SK-N-SH treated with all-trans-retinoic acid at 6 μM for 48 hours (cell line): Measurements from ENCODE around the gene MAN1A1.

Experiments
- ATAC-seq: fragments of 200-7000 bp; cut with Tn5 transposase; 3 replicates; pipeline ENCODE4 v1.9.1; 2020; ENCODE audit warnings: mild to moderate bottlenecking, moderate library complexity
- ARNTL ChIP-seq: fragments of 450-650 bp; formaldehyde crosslinking; IDR thresholded peaks from 2 replicates; pipeline ENCODE4 v1.5.0; 2020; ENCODE audit warnings: low read depth, mild to moderate bottlenecking, moderate library complexity, borderline replicate concordance
- CSDC2 ChIP-seq: fragments of 250-450 bp; sonication (Bioruptor Pico); IDR thresholded peaks from 2 replicates; pipeline ENCODE4 v1.5.0; 2020; ENCODE audit warnings: mild to moderate bottlenecking, moderate library complexity
- ESRRG ChIP-seq: fragments of 250-450 bp; sonication (Bioruptor Pico); IDR thresholded peaks from 2 replicates; pipeline ENCODE4 v1.6.1; 2021; ENCODE audit warnings: mild to moderate bottlenecking
- GLIS3 ChIP-seq: fragments of 250-450 bp; sonication (Bioruptor Pico); IDR thresholded peaks from 2 replicates; pipeline ENCODE4 v1.5.0; 2020; ENCODE audit warnings: mild to moderate bottlenecking, moderate library complexity
- ISL1 ChIP-seq: fragments of 250-450 bp; sonication (Bioruptor Pico); IDR thresholded peaks from 2 replicates; pipeline ENCODE4 v2.1.2; 2022; ENCODE audit warnings: mild to moderate bottlenecking, moderate library complexity
- OSR1 ChIP-seq: fragments of 250-450 bp; sonication (Bioruptor Pico); IDR thresholded peaks from 2 replicates; pipeline ENCODE4 v1.8.0; 2022; ENCODE audit warnings: moderate library complexity, mild to moderate bottlenecking, inconsistent platforms
- PPARA ChIP-seq: fragments of 250-450 bp; sonication (Bioruptor Pico); IDR thresholded peaks from 2 replicates; pipeline ENCODE4 v1.5.0; 2020; ENCODE audit warnings: mild to moderate bottlenecking, borderline replicate concordance
- RARB ChIP-seq: fragments of 250-450 bp; sonication (Bioruptor Pico); IDR thresholded peaks from 2 replicates; pipeline ENCODE4 v1.8.0; 2021; ENCODE audit warnings: mild to moderate bottlenecking, moderate library complexity
- SNAI2 ChIP-seq: fragments of 250-450 bp; sonication (Bioruptor Pico); IDR thresholded peaks from 2 replicates; pipeline ENCODE4 v1.5.0; 2020; ENCODE audit warnings: mild to moderate bottlenecking, moderate library complexity
- TCF4 ChIP-seq: fragments of 250-450 bp; sonication (Bioruptor Pico); IDR thresholded peaks from 2 replicates; pipeline ENCODE4 v1.8.0; 2021; ENCODE audit warnings: mild to moderate bottlenecking, moderate library complexity, borderline replicate concordance
- TOX ChIP-seq: fragments of 250-450 bp; sonication (Bioruptor Pico); IDR thresholded peaks from 2 replicates; pipeline ENCODE4 v1.8.0; 2021; ENCODE audit warnings: mild to moderate bottlenecking, moderate library complexity, borderline replicate concordance
- ZC3H10 ChIP-seq: fragments of 250-450 bp; sonication (Bioruptor Pico); IDR thresholded peaks from 2 replicates; pipeline ENCODE4 v1.5.1; 2021; ENCODE audit warnings: mild to moderate bottlenecking, moderate library complexity
- ZFP3 ChIP-seq: fragments of 250-450 bp; sonication (Bioruptor Pico); IDR thresholded peaks from 2 replicates; pipeline ENCODE4 v1.5.0; 2020; ENCODE audit warnings: mild to moderate bottlenecking, moderate library complexity
- ZFP30 ChIP-seq: fragments of 450-650 bp; formaldehyde crosslinking; IDR thresholded peaks from 2 replicates; pipeline ENCODE4 v1.5.0; 2022; ENCODE audit warnings: mild to moderate bottlenecking, moderate library complexity
- ZNF565 ChIP-seq: fragments of 450-650 bp; formaldehyde crosslinking; conservative IDR thresholded peaks from 2 replicates; pipeline ENCODE4 v1.5.0; 2020; ENCODE audit warnings: low read depth, mild to moderate bottlenecking, moderate library complexity
- ZNF70 ChIP-seq: fragments of 450-650 bp; formaldehyde crosslinking; IDR thresholded peaks from 2 replicates; pipeline ENCODE4 v1.5.0; 2020; ENCODE audit warnings: mild to moderate bottlenecking, moderate library complexity
- ZNF8 ChIP-seq: fragments of 450-650 bp; formaldehyde crosslinking; IDR thresholded peaks from 2 replicates; pipeline ENCODE4 v1.5.0; 2020; ENCODE audit warnings: mild to moderate bottlenecking, moderate library complexity
- TF ChIP-seq, protein P1 (sequence below): fragments of 250-450 bp; sonication (Bioruptor Pico); IDR thresholded peaks from 2 replicates; pipeline ENCODE4 v1.8.0; 2020; ENCODE audit warnings: mild to moderate bottlenecking, moderate library complexity, borderline replicate concordance
- TF ChIP-seq, protein P2 (sequence below): fragments of 250-450 bp; sonication (Bioruptor Pico); IDR thresholded peaks from 2 replicates; pipeline ENCODE4 v1.5.1; 2020; ENCODE audit warnings: low read depth, mild to moderate bottlenecking, moderate library complexity
- TF ChIP-seq, protein P3 (sequence below): fragments of 250-450 bp; sonication (Bioruptor Pico); IDR thresholded peaks from 2 replicates; pipeline ENCODE4 v1.5.0; 2020; ENCODE audit warnings: mild to moderate bottlenecking, moderate library complexity
- TF ChIP-seq, protein P4 (sequence below): fragments of 250-450 bp; sonication (Bioruptor Pico); IDR thresholded peaks from 2 replicates; pipeline ENCODE4 v1.5.1; 2021; ENCODE audit warnings: mild to moderate bottlenecking, moderate library complexity
- TF ChIP-seq, protein P5 (sequence below): fragments of 250-450 bp; sonication (Bioruptor Pico); IDR thresholded peaks from 2 replicates; pipeline ENCODE4 v1.8.0; 2021; ENCODE audit warnings: low read depth, mild to moderate bottlenecking, moderate library complexity, borderline replicate concordance

The MAN1A1 gene

DNA sequence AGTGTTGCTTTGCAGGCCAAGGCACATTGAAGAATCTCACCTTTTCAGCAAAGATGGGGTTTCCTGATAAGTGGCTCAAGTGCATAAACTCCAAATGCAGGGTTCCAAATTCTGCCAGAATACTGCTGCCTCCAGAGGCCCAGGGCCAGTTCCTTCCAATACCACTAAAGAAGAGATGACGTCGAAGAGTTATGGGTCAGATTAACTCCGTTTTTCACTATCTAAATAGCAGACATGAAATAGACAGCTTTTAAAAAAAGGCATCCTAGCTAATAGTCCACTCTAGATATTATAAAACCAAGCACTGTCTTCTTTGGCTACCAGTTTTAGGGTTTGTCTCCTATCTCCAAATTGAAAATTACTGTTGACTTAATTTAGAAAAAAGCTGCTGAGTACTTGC lies 144.8 kb downstream of the MAN1A1 start (continued):
- TF ChIP-seq ZNF565 (CRISPR knock-in tag): no peak
- TF ChIP-seq TOX: no peak
- no peak for TF ChIP-seq ZC3H10 (CRISPR knock-in tag)

DNA sequence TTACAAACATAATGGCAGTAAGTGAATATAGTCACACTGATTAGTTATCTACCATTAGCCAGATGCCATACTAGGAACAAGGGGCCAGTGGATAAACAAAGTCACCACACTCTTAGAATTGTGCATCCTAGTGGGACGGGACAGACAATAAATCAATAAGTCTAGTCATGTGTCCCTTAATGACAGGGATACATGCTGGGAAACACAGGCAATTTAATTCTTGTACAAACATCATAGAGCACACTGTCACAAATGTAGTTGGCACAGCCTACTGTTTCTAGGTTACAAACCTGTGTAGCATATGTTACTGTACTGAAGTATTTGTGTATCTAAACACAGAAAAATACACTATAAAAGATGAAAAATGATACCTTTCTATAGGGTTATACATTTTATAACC lies 148.1 kb downstream of the MAN1A1 start:
- TF ChIP-seq, protein P1, sequence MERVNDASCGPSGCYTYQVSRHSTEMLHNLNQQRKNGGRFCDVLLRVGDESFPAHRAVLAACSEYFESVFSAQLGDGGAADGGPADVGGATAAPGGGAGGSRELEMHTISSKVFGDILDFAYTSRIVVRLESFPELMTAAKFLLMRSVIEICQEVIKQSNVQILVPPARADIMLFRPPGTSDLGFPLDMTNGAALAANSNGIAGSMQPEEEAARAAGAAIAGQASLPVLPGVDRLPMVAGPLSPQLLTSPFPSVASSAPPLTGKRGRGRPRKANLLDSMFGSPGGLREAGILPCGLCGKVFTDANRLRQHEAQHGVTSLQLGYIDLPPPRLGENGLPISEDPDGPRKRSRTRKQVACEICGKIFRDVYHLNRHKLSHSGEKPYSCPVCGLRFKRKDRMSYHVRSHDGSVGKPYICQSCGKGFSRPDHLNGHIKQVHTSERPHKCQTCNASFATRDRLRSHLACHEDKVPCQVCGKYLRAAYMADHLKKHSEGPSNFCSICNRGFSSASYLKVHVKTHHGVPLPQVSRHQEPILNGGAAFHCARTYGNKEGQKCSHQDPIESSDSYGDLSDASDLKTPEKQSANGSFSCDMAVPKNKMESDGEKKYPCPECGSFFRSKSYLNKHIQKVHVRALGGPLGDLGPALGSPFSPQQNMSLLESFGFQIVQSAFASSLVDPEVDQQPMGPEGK: no peak
- TF ChIP-seq TOX (no peak), ARNTL (CRISPR knock-in tag) (no peak), RARB (CRISPR knock-in tag) (no peak), PPARA (CRISPR knock-in tag) (no peak), OSR1 (CRISPR knock-in tag) (no peak), ISL1 (CRISPR knock-in tag) (no peak), ZFP3 (CRISPR knock-in tag) (no peak), ZNF70 (CRISPR knock-in tag) (no peak), ZFP30 (CRISPR knock-in tag) (no peak), ESRRG (CRISPR knock-in tag) (no peak), CSDC2 (CRISPR knock-in tag) (no peak), ZC3H10 (CRISPR knock-in tag) (no peak), GLIS3 (CRISPR knock-in tag) (no peak)
- TF ChIP-seq, protein P2, sequence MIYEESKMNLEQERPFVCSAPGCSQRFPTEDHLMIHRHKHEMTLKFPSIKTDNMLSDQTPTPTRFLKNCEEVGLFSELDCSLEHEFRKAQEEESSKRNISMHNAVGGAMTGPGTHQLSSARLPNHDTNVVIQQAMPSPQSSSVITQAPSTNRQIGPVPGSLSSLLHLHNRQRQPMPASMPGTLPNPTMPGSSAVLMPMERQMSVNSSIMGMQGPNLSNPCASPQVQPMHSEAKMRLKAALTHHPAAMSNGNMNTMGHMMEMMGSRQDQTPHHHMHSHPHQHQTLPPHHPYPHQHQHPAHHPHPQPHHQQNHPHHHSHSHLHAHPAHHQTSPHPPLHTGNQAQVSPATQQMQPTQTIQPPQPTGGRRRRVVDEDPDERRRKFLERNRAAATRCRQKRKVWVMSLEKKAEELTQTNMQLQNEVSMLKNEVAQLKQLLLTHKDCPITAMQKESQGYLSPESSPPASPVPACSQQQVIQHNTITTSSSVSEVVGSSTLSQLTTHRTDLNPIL (CRISPR knock-in tag): no peak
- TF ChIP-seq, protein P3, sequence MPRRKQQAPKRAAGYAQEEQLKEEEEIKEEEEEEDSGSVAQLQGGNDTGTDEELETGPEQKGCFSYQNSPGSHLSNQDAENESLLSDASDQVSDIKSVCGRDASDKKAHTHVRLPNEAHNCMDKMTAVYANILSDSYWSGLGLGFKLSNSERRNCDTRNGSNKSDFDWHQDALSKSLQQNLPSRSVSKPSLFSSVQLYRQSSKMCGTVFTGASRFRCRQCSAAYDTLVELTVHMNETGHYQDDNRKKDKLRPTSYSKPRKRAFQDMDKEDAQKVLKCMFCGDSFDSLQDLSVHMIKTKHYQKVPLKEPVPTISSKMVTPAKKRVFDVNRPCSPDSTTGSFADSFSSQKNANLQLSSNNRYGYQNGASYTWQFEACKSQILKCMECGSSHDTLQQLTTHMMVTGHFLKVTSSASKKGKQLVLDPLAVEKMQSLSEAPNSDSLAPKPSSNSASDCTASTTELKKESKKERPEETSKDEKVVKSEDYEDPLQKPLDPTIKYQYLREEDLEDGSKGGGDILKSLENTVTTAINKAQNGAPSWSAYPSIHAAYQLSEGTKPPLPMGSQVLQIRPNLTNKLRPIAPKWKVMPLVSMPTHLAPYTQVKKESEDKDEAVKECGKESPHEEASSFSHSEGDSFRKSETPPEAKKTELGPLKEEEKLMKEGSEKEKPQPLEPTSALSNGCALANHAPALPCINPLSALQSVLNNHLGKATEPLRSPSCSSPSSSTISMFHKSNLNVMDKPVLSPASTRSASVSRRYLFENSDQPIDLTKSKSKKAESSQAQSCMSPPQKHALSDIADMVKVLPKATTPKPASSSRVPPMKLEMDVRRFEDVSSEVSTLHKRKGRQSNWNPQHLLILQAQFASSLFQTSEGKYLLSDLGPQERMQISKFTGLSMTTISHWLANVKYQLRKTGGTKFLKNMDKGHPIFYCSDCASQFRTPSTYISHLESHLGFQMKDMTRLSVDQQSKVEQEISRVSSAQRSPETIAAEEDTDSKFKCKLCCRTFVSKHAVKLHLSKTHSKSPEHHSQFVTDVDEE (CRISPR knock-in tag): no peak
- TF ChIP-seq, protein P4, sequence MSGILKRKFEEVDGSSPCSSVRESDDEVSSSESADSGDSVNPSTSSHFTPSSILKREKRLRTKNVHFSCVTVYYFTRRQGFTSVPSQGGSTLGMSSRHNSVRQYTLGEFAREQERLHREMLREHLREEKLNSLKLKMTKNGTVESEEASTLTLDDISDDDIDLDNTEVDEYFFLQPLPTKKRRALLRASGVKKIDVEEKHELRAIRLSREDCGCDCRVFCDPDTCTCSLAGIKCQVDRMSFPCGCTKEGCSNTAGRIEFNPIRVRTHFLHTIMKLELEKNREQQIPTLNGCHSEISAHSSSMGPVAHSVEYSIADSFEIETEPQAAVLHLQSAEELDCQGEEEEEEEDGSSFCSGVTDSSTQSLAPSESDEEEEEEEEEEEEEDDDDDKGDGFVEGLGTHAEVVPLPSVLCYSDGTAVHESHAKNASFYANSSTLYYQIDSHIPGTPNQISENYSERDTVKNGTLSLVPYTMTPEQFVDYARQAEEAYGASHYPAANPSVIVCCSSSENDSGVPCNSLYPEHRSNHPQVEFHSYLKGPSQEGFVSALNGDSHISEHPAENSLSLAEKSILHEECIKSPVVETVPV (CRISPR knock-in tag): no peak
- ATAC-seq: no peak

DNA sequence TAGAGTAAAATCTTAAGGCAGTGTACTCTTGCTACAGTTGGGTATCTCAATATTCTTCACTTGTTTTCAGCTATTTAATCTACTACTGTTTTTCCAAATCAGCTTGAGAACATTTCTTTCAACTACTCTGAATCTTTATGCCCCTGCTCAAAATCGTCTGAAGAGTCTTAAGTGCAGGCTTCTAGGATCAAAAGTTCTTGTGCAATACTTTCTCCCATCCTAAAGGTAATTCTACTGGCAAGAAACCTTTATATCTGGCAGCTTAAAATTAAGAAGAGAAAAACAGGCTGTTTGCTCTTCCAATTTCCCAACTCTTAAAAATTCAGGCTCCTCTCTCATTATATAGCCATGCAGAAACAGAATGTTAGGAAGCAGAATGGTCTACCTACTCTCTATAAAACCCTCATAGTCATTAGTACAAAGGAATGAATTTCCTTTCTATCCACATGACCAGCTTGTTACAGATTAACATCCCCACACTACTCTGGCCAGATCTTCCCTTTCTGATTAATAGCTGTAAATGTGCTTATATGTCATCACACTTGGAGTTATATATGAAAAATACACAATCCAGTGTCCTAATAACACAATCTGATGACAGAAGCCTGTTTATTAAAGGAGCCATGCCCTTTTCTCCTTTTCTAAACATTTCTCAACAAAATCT lies 148.9 kb downstream of the MAN1A1 start:
- no peak for ATAC-seq
- TF ChIP-seq TOX: no peak
- no peak for TF ChIP-seq ISL1 (CRISPR knock-in tag)
- TF ChIP-seq ZC3H10 (CRISPR knock-in tag): no peak
- TF ChIP-seq RARB (CRISPR knock-in tag): no peak
- no peak for TF ChIP-seq ARNTL (CRISPR knock-in tag)
- TF ChIP-seq TCF4 (CRISPR knock-in tag): no peak
- no peak for TF ChIP-seq ZFP3 (CRISPR knock-in tag)
- no peak for TF ChIP-seq GLIS3 (CRISPR knock-in tag)
- TF ChIP-seq PPARA (CRISPR knock-in tag): no peak
- TF ChIP-seq ZNF8: no peak
- no peak for TF ChIP-seq ESRRG (CRISPR knock-in tag)
- no peak for TF ChIP-seq ZFP30 (CRISPR knock-in tag)
- TF ChIP-seq, protein P1: no peak
- TF ChIP-seq, protein P5, sequence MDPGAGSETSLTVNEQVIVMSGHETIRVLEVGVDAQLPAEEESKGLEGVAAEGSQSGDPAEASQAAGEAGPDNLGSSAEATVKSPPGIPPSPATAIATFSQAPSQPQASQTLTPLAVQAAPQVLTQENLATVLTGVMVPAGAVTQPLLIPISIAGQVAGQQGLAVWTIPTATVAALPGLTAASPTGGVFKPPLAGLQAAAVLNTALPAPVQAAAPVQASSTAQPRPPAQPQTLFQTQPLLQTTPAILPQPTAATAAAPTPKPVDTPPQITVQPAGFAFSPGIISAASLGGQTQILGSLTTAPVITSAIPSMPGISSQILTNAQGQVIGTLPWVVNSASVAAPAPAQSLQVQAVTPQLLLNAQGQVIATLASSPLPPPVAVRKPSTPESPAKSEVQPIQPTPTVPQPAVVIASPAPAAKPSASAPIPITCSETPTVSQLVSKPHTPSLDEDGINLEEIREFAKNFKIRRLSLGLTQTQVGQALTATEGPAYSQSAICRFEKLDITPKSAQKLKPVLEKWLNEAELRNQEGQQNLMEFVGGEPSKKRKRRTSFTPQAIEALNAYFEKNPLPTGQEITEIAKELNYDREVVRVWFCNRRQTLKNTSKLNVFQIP (CRISPR knock-in tag): no peak
- no peak for TF ChIP-seq SNAI2 (CRISPR knock-in tag)
- no peak for TF ChIP-seq ZNF70 (CRISPR knock-in tag)
- TF ChIP-seq, protein P2 (CRISPR knock-in tag): no peak
